Measurements from ENCODE around the gene KRTAP10-11. TPM values are rescaled to one million over a fixed set of nuclear protein-coding genes. Genes with fewer than 3 reads are reported as not detected.
"Not testable (repeated sequence)": the region's sequence is repeated elsewhere in the genome, so short reads cannot be mapped to it uniquely, and the experiment has no call there.

KRTAP10-11 gene
- total RNA-seq, 2 experiments from 2014 or later = not detected

GRCh38 chr21:44682580-44683151, 36.5 kb downstream of the KRTAP10-11 start:
- CTCF ChIA-PET = interaction anchor here (1.0 to 1.1 kb wide), 3 partner anchors 9 to 172 kb away, joined by 3 to 4 read pairs (median 3); no protein-coding TSS in a partner anchor
- DNase-seq = no peak
- POLR2A ChIA-PET = no interaction called here
- H3K27ac Mint-ChIP-seq = no peak overlapping the region
- H3K9me3 Mint-ChIP-seq (ENCODE audit: insufficient read depth) = no peaks in the 10 kb centered on the region
- H3K27me3 Mint-ChIP-seq (ENCODE audit: low read depth) = peaks cover 11% of the 10 kb centered on the region
- H3K4me1 Mint-ChIP-seq (ENCODE audit: low read depth) = peaks cover 9% of the 10 kb centered on the region
- H3K4me3 Mint-ChIP-seq = no peak overlapping the region
- no peaks in the 10 kb centered on the region for H3K36me3 Mint-ChIP-seq (ENCODE audit: low read depth)
- no peak for ATAC-seq

DNA sequence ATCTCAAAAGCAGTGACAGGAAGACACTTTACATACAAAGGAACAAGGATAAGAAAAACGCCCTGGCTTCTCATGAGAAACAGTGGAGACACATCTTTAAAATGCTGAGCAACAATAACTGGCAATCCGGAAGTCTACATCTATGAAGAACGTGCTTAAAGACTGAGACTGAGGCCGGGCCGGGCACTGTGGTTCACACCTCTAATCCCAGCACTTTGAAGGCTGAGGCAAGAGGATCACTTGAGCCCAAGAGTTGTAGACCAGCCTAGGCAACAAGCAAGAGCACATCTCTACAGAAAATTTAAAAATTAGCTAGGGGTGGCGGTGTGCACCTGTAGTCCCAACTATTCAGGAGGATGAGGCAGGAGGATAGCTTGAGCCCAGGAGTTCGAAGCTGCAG, 37.9 kb downstream of the KRTAP10-11 start:
- H3K4me3 Mint-ChIP-seq = no peak overlapping the region
- H3K9me3 Mint-ChIP-seq (ENCODE audit: insufficient read depth) = no peaks in the 10 kb centered on the region
- ATAC-seq = no peak
- H3K36me3 Mint-ChIP-seq (ENCODE audit: low read depth) = no peaks in the 10 kb centered on the region
- no peak for DNase-seq
- CTCF ChIA-PET = no interaction called here
- H3K27ac Mint-ChIP-seq = no peak overlapping the region
- peaks cover 11% of the 10 kb centered on the region for H3K27me3 Mint-ChIP-seq (ENCODE audit: low read depth)
- POLR2A ChIA-PET = no interaction called here
- peaks cover 9% of the 10 kb centered on the region for H3K4me1 Mint-ChIP-seq (ENCODE audit: low read depth)

- ChIA-PET POLR2A (no interaction called here), CTCF (no interaction called here)
- peaks cover 10% of the 10 kb centered on the region for H3K27me3 Mint-ChIP-seq (ENCODE audit: low read depth)
- H3K4me3 Mint-ChIP-seq = no peak overlapping the region
- ATAC-seq = no peak
- no peaks in the 10 kb centered on the region for H3K9me3 Mint-ChIP-seq (ENCODE audit: insufficient read depth)
- peaks cover 9% of the 10 kb centered on the region for H3K4me1 Mint-ChIP-seq (ENCODE audit: low read depth)
- H3K36me3 Mint-ChIP-seq (ENCODE audit: low read depth) = no peaks in the 10 kb centered on the region
- DNase-seq = no peak
- H3K27ac Mint-ChIP-seq = no peak overlapping the region
These were observed 38.3 kb downstream of the KRTAP10-11 start for GRCh38 chr21:44684483-44684882.

DNA sequence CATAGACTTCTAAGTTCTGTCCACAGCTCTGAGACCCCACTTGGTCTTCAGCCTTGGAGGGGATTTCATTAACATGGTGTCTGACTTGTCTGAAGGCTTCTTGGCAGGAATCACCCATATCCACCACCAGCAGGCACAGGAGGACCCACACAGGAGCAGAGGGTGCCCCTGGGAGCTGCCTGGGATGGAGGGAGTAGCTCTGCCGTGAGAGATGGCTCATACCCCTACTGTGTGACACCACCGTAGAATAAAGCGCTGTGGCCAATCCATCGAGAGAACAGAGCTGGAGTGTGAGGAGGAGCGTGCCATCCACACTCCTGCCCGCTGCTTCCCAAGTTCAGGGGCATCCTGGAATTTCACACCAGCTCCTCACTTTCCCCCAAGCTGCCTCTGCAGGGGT, 38.8 kb downstream of the KRTAP10-11 start:
- H3K27me3 Mint-ChIP-seq (ENCODE audit: low read depth); POLR2A ChIA-PET; ATAC-seq; H3K27ac Mint-ChIP-seq; H3K4me1 Mint-ChIP-seq (ENCODE audit: low read depth); CTCF ChIA-PET; H3K4me3 Mint-ChIP-seq; H3K36me3 Mint-ChIP-seq (ENCODE audit: low read depth); H3K9me3 Mint-ChIP-seq (ENCODE audit: insufficient read depth): not testable (repeated sequence)
- peak; percentile 18 for DNase-seq

DNA sequence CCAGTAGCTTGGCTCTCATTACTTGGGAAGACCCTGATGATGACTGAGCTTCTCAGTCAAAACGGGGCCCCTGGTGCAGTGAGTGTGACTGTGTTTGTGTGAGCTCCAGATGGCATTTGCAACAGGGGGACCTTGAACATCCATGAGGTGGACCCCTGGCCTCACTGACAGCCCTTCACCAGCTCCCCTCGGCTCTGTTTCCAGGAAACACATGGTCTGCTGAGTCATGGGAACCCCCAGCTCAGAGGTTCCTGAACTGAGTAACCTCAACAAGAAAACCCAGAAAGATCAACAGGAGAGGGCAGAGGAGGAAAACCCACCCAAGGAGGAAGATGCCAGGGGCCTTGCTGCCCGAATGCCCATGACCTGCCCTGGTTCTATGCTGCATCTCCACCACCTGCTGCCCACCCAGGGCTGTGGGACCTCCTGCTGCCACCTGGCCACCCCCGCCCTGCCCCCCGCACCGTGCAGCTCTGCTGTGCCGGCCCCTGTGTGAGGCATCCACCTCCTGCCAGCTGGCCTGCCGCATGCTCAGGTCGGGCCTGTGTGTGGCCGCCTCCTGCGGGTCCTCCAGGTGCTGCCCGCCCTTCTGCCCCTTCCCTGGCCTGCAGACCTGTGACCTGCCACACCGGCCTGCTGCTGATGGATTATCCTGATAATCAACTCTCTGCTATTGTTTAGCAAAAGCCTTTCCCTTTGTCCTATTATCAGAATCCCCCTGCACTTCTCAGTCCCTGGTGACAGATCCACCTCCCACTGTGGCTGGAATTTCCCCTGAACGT, 40.0 kb downstream of the KRTAP10-11 start:
- Mint-ChIP-seq H3K27ac (no peak overlapping the region), H3K4me1 (ENCODE audit: low read depth) (peaks cover 9% of the 10 kb centered on the region), H3K4me3 (no peak overlapping the region), H3K27me3 (ENCODE audit: low read depth) (peaks cover 8% of the 10 kb centered on the region), H3K36me3 (ENCODE audit: low read depth) (no peaks in the 10 kb centered on the region), H3K9me3 (ENCODE audit: insufficient read depth) (no peaks in the 10 kb centered on the region)
- ATAC-seq = no peak
- POLR2A ChIA-PET = no interaction called here
- DNase-seq = peak; percentile 17
- CTCF ChIA-PET = no interaction called here

DNA sequence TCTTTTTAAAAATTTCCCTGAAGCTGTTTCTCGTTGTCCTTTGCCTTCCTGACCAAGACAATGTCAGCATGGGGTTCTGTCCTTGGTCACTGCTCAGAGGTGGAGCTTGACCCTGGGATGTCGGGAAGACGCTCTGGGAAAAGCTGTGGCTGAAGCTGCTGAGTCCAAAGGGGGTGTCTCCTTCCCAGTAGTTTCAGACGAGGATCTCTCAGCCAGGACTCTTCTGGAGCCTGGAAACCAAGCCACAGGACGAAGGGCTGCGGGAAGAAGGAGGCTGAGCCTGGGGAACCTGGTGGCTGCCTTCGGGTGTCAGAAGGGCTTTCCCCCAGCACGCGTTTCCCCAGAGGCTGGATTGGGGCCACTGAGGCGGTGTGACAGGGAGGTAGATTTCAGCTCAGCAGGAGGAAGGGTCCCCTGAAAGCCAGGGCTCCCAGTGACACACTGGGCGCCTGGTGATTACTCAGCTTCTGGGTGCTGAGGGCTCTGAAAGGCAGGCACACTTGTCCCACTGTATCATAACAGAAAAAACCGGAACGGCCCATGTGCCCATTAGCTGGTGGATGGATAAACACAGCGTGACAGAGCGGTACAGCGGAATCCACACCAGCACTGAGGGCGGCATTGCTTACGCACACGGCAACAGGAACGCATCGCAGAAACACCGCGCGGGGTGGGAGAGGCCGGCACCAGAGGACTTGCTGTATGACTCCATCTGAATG, 40.8 kb downstream of the KRTAP10-11 start:
- ChIA-PET POLR2A (no interaction called here), CTCF (no interaction called here)
- peaks cover 9% of the 10 kb centered on the region for H3K4me1 Mint-ChIP-seq (ENCODE audit: low read depth)
- DNase-seq (no peak), ATAC-seq (no peak)
- H3K27ac Mint-ChIP-seq = no peak overlapping the region
- peaks cover 4% of the 10 kb centered on the region for H3K9me3 Mint-ChIP-seq (ENCODE audit: insufficient read depth)
- H3K36me3 Mint-ChIP-seq (ENCODE audit: low read depth) = no peaks in the 10 kb centered on the region
- peaks cover 14% of the 10 kb centered on the region for H3K27me3 Mint-ChIP-seq (ENCODE audit: low read depth)
- H3K4me3 Mint-ChIP-seq = no peak overlapping the region

DNA sequence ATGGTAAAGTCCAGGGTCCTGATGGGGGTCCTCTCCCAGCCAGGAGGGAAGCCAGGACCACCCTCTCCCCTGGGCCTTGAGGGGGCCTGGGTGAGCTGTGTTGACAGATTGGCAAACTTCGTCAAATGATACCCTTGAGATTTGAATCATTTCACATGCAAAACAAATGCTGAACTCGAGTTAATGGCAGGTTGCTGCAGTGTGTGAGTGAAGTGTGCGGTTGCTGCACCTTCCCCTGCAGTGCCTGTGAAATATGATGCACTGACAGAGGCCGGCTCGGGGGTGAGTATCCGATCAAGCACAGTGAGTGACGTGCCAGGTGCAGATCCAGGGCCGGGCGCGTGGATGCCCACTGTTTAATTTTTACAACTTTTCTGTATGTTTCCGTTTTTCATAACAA, 41.5 kb downstream of the KRTAP10-11 start:
- no peak overlapping the region for H3K27ac Mint-ChIP-seq
- H3K4me3 Mint-ChIP-seq = no peak overlapping the region
- ChIA-PET CTCF (no interaction called here), POLR2A (no interaction called here)
- ATAC-seq (no peak), DNase-seq (no peak)
- H3K36me3 Mint-ChIP-seq (ENCODE audit: low read depth) = peaks cover 4% of the 10 kb centered on the region
- H3K4me1 Mint-ChIP-seq (ENCODE audit: low read depth) = peaks cover 9% of the 10 kb centered on the region
- peaks cover 16% of the 10 kb centered on the region for H3K27me3 Mint-ChIP-seq (ENCODE audit: low read depth)
- H3K9me3 Mint-ChIP-seq (ENCODE audit: insufficient read depth) = peaks cover 10% of the 10 kb centered on the region

DNA sequence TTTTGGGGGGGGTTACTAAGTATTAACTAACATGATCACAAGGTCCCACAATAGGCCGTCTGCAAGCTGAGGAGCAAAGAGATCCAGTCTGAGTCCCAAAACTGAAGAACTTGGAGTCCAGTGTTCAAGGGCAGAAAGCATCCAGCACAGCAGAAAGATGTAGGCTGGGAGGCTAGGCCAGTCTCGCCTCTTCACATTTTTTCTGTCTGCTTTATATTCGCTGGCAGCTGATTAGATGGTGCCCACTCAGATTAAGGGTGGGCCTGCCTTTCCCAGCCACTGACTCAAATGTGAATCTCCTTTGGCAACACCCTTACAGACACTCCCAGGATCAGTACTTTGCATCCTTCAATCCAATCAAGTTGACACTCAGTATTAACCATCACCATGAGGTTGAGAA, 43.5 kb downstream of the KRTAP10-11 start:
- H3K4me3 Mint-ChIP-seq; POLR2A ChIA-PET; H3K36me3 Mint-ChIP-seq (ENCODE audit: low read depth); ATAC-seq; H3K27ac Mint-ChIP-seq; CTCF ChIA-PET; DNase-seq: not testable (repeated sequence)
- Mint-ChIP-seq H3K9me3 (ENCODE audit: insufficient read depth) (peaks cover 24% of the 10 kb centered on the region), H3K27me3 (ENCODE audit: low read depth) (peaks cover 18% of the 10 kb centered on the region), H3K4me1 (ENCODE audit: low read depth) (peaks cover 11% of the 10 kb centered on the region)

DNA sequence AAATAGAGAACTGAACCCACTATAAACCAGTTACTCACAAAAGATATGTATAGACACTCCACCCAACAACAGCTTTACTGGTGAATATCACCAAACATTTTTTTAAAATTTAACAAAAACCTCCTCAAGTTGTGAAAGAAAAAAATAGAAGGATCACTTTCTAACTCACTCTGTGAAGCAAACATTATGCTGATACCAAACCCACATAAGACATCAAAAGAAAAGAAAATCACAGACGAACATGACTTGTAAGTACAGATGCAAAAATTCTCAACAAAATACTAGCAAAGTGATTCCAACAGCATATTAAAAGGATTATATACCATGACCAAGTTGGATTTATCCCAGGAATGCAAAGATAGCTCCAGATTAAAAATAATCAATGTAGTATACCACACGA, 45.5 kb downstream of the KRTAP10-11 start:
- H3K4me1 Mint-ChIP-seq (ENCODE audit: low read depth) = peaks cover 5% of the 10 kb centered on the region
- no peak overlapping the region for H3K27ac Mint-ChIP-seq
- DNase-seq (no peak), ATAC-seq (no peak)
- H3K4me3 Mint-ChIP-seq = no peak overlapping the region
- POLR2A ChIA-PET = no interaction called here
- peaks cover 21% of the 10 kb centered on the region for H3K27me3 Mint-ChIP-seq (ENCODE audit: low read depth)
- CTCF ChIA-PET = interaction anchor here (1.0 kb wide), 2 partner anchors 34 to 102 kb away, joined by 3 to 5 read pairs; partner anchors contain the start of gene KRTAP12-3
- H3K36me3 Mint-ChIP-seq (ENCODE audit: low read depth) = peaks cover 7% of the 10 kb centered on the region
- H3K9me3 Mint-ChIP-seq (ENCODE audit: insufficient read depth) = peaks cover 24% of the 10 kb centered on the region

DNA sequence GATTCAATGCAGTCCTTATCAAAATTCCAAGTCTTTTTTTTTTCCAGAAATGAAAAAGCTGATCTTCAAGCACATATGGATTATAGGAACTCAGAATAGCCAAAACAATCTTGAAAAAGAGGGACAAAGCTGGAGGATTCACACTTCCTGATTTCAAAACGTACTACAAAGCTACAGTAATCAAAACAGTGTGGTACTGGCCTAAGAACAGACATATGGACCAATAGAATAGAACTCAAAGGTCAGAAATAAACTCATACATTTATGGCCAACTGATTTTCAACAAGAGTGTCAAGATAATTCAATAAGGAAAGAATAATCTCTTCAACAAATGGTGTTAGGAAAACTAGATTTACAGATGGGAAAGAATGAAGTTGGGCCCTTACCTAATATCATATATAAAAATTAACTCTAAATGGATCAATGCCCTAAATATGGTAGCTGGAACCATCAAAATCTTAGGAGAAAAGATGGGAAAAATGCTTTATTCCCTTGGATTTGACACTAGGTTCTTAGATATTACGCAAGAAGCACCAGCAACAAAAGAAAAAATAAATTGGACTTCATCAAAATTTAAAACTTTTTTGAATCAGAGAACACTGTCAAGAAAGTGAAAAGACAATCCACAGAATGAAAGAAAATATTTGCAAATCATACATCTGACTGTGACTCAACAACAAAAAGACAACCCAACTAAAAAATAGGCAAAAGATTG, 46.7 kb downstream of the KRTAP10-11 start:
- DNase-seq = no peak
- H3K27ac Mint-ChIP-seq = no peak overlapping the region
- H3K4me1 Mint-ChIP-seq (ENCODE audit: low read depth) = peaks cover 2% of the 10 kb centered on the region
- ATAC-seq = no peak
- no peak overlapping the region for H3K4me3 Mint-ChIP-seq
- H3K36me3 Mint-ChIP-seq (ENCODE audit: low read depth) = peaks cover 7% of the 10 kb centered on the region
- H3K27me3 Mint-ChIP-seq (ENCODE audit: low read depth) = peaks cover 33% of the 10 kb centered on the region
- ChIA-PET CTCF (no interaction called here), POLR2A (no interaction called here)
- H3K9me3 Mint-ChIP-seq (ENCODE audit: insufficient read depth) = peaks cover 24% of the 10 kb centered on the region

DNA sequence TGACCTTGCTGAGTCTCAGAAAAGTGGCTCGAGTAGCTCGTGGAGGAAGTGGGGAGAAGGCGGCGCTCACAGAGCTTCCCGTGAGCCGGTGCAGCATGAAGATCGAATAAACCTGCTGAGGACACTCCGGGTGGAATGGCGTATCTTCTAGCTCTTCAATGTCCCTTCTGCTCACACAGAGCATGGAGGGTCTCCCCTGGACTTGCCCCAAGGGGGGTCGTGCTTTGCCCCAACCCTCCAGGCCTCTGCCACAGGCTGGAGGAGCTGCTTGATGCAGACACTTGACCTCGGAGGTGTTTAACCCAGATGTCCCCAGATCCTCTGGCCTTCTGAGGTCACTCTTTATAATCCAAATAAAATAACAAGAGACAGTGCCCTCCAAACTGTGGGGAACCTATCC, 48.6 kb downstream of the KRTAP10-11 start:
- ChIA-PET CTCF (no interaction called here), POLR2A (no interaction called here)
- peaks cover 2% of the 10 kb centered on the region for H3K4me1 Mint-ChIP-seq (ENCODE audit: low read depth)
- H3K4me3 Mint-ChIP-seq = no peak overlapping the region
- ATAC-seq (no peak), DNase-seq (peak; percentile 19)
- peaks cover 45% of the 10 kb centered on the region for H3K27me3 Mint-ChIP-seq (ENCODE audit: low read depth)
- no peak overlapping the region for H3K27ac Mint-ChIP-seq
- peaks cover 7% of the 10 kb centered on the region for H3K36me3 Mint-ChIP-seq (ENCODE audit: low read depth)
- peaks cover 24% of the 10 kb centered on the region for H3K9me3 Mint-ChIP-seq (ENCODE audit: insufficient read depth)

DNA sequence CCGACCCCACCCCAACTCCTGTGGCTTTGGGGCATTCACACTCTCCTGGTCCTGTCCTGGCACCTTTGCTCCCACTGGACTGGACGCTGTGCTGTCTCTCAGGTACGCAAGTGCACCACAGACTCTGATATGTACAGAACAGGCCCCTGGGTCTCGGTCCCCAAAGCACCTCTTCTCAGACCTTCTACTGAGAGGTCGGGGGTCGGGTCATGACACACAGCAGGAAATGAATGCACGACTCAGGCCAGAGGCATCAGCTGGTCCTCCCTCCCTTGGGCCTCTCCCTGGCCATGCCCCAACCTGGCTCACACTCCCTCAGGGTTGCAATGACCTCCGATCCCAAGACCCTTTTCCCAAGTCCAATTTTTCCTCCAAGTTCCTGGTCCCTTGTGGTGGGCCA, 49.0 kb downstream of the KRTAP10-11 start:
- Mint-ChIP-seq H3K9me3 (ENCODE audit: insufficient read depth) (peaks cover 24% of the 10 kb centered on the region), H3K4me1 (ENCODE audit: low read depth) (peaks cover 2% of the 10 kb centered on the region), H3K27ac (no peak overlapping the region), H3K4me3 (no peak overlapping the region), H3K27me3 (ENCODE audit: low read depth) (peaks cover 46% of the 10 kb centered on the region), H3K36me3 (ENCODE audit: low read depth) (peaks cover 7% of the 10 kb centered on the region)
- ChIA-PET POLR2A (no interaction called here), CTCF (no interaction called here)
- peak; percentile 17 for DNase-seq
- ATAC-seq = no peak

Data from activated CD8-positive, alpha-beta T cell treated with anti-CD3 and anti-CD28 coated beads, Interleukin-2, amount 10 ng/mL, durations not matched to agents 7 days and 5 days (primary cell).